Measurements from ENCODE around the gene LCE5A.

The LCE5A gene

GRCh38 chr1:152510503-152510902, at the start of gene LCE5A:
Gene LCE5A (plus strand): TSS chr1:152510803. CDS start chr1:152511535, 732 bp downstream.
- DNase-seq (ENCODE audit: low spot score), result no peak

GRCh38 chr1:152461544-152461943, 49.1 kb upstream of the LCE5A start:
- DNase-seq (ENCODE audit: low spot score), result peak; percentile 81

GRCh38 chr1:152462636-152463035, 48.0 kb upstream of the LCE5A start:
- DNase-seq (ENCODE audit: low spot score), result no peak

GRCh38 chr1:152466217-152466616, 44.4 kb upstream of the LCE5A start:
- DNase-seq (ENCODE audit: low spot score), result no peak

GRCh38 chr1:152473887-152474537, 36.6 kb upstream of the LCE5A start:
- DNase-seq (ENCODE audit: low spot score), result no peak

GRCh38 chr1:152479792-152480595, 30.6 kb upstream of the LCE5A start:
- no peak for DNase-seq (ENCODE audit: low spot score)

- DNase-seq (ENCODE audit: low spot score), result no peak
Measured at GRCh38 chr1:152481869-152482664, 28.5 kb upstream of the LCE5A start.

GRCh38 chr1:152486400-152487006, 24.1 kb upstream of the LCE5A start:
- peak; percentile 13 for DNase-seq (ENCODE audit: low spot score)

- no peak for DNase-seq (ENCODE audit: low spot score)
Measured at GRCh38 chr1:152487871-152488270, 22.7 kb upstream of the LCE5A start.

- DNase-seq (ENCODE audit: low spot score), result peak; percentile 21
Measured at GRCh38 chr1:152491537-152491936, 19.1 kb upstream of the LCE5A start.

GRCh38 chr1:152495066-152495675, 15.4 kb upstream of the LCE5A start:
- peak; percentile 34 for DNase-seq (ENCODE audit: low spot score)

- peak; percentile 30 for DNase-seq (ENCODE audit: low spot score)
Measured at GRCh38 chr1:152497273-152497672, 13.3 kb upstream of the LCE5A start.

GRCh38 chr1:152501704-152502103, 8.9 kb upstream of the LCE5A start:
- peak; percentile 10 for DNase-seq (ENCODE audit: low spot score)

GRCh38 chr1:152502496-152503180, 8.0 kb upstream of the LCE5A start:
- peak; percentile 42 for DNase-seq (ENCODE audit: low spot score)

GRCh38 chr1:152505083-152505482, 5.5 kb upstream of the LCE5A start:
- no peak for DNase-seq (ENCODE audit: low spot score)

- no peak for DNase-seq (ENCODE audit: low spot score)
Measured at GRCh38 chr1:152506899-152507498, 3.6 kb upstream of the LCE5A start.

- DNase-seq (ENCODE audit: low spot score), result no peak
Measured at GRCh38 chr1:152511596-152511995, 993 bp downstream of the LCE5A start.

- DNase-seq (ENCODE audit: low spot score), result no peak
Measured at GRCh38 chr1:152513081-152513480, 2.5 kb downstream of the LCE5A start.

- DNase-seq (ENCODE audit: low spot score), result no peak
Measured at GRCh38 chr1:152514715-152515433, 4.3 kb downstream of the LCE5A start.

GRCh38 chr1:152515434-152515783, 4.8 kb downstream of the LCE5A start:
- no peak for DNase-seq (ENCODE audit: low spot score)

Data from RKO (cell line).